ENCODE data around the gene IL22. TPM values are rescaled to one million over a fixed set of nuclear protein-coding genes. Genes with fewer than 3 reads are reported as not detected.

IL22 gene
- total RNA-seq, 1 donor from 2014 or later, result not detected

DNA sequence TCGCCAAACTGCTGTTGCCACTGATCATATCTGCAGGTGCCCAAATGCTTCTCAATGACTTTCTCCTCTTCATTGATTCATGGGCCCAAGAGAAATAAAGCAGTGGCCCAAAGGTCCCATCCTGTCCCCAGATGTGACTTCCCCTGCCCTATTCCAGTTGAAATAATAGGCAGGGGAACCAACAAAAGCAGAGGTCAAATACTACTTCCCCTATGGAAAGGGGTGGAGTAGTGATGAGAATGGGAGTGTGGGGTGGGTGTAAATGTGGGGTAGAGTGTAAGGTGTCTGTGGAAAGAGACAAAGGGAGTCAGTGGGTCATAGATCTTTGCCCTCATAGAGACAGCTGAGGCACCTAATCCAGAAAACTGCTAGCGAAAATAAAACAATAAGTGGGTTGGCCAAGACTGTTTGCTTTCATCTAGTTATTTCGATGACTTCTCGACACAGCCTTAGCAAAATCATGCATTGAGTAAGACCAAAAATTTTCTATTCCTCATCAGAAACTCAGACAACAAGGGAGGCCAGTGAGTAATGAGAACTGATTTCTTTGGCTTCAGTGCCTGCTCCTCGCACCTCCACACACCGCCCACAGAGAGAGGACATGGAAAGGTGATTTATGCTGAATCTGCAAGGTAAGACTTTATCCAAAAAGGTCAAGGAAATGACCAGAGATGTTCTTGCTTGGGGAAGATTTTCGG is 10.9 kb upstream of the IL22 start:
- DNase-seq (ENCODE audit: low spot score), result no peak

GRCh38 chr12:68263366-68263765 is 10.0 kb upstream of the IL22 start:
- DNase-seq (ENCODE audit: low spot score), result no peak

- DNase-seq (ENCODE audit: low spot score), result no peak
Measured at GRCh38 chr12:68261896-68262295, 8.5 kb upstream of the IL22 start.

- DNase-seq (ENCODE audit: low spot score), result no peak
Measured at GRCh38 chr12:68260153-68260552, 6.7 kb upstream of the IL22 start.

DNA sequence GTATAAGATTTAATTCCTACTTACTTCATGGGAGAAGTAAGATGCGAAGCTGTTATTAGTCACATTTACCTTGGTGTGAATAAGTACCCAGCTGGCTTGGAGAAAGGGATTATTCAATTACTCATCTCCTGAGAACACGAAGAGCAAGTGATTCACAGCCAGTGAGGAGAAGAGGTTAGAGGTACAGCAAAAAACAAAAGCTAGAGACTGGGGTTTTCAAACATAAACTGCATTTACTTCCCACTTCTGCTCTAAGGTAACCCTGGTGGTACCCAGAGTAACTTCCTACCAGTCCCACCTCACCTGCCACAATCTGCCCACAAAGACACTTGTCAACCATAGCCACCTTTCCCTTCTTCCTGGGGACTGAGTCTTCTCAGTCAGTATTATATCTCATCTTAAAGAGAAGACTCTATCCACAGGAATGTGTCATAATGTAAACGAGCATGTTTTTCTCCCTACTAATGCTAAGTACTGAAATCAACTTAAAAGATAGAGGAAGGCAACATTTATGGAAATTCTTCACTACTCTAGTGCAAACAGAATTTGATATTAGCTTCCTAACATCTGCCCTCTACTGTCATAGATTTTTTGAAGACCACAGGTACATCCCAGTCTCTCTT is 6.0 kb upstream of the IL22 start:
- no peak for DNase-seq (ENCODE audit: low spot score)

GRCh38 chr12:68252077-68252476 is 1.3 kb downstream of the IL22 start:
- DNase-seq (ENCODE audit: low spot score), result no peak

- DNase-seq (ENCODE audit: low spot score), result no peak
Measured at GRCh38 chr12:68250454-68250853, 3.0 kb downstream of the IL22 start.

GRCh38 chr12:68247785-68248184 is 5.6 kb downstream of the IL22 start:
- DNase-seq (ENCODE audit: low spot score), result no peak

DNA sequence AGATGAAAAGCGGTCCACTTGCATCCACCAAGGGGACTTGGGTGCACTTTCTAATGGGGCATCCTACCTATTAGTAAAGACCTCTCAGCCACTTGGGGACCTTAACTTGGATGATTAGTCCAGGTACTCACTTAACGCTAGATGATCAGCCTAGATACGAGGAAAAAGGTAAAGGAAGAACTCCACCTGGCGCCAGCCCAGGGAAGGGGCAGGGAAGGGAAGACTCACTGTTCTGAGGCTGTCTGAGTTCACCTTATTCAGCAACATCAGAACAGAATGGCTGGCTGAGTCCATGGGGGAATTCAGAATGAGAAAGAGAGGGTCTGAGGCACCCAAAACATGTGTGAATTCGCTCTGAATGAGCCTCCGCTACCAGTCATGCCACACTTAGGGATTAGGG is 7.1 kb downstream of the IL22 start:
- no peak for DNase-seq (ENCODE audit: low spot score)

- DNase-seq (ENCODE audit: low spot score), result no peak
Measured at GRCh38 chr12:68245180-68246021, 8.0 kb downstream of the IL22 start.

DNA sequence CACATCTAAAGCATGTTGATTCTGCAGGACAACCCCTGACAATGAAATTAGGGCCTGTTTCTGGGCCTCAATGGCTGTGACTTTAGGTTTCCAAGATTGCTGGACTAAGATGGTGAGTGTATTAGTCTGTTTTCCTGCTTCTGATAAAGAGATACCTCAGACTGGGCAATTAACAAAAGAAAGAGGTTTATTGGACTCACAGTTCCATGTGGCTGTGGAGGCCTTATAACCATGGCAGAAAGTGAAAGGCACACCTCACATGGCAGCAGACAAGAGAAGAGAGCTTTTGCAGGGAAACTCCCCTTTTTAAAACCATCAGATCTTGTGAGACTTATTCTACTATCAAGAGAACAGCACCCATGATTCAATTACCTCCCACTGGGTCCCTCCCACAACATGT is 10.6 kb downstream of the IL22 start:
- no peak for DNase-seq (ENCODE audit: low spot score)

DNA sequence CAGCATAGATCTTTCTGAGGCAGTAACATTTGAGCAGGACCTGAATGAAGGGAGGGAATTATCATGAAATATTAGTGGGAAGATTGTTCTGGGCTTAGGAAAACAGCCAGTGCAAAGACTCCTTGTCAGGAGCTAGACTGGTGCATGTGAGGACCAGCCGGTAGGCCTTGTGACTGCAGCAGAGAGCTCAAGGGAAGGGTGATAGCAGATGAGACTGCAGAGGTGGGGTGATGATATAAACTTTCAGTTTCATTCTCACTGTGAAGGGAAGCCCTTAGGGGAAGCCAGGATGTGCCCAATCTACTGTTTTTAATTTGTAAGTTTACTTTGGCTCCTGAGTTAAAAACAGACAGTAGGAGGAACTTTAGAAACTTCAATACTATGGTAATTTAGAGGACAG is 12.4 kb downstream of the IL22 start:
- DNase-seq (ENCODE audit: low spot score), result no peak

- no peak for DNase-seq (ENCODE audit: low spot score)
Measured at GRCh38 chr12:68240079-68240478, 13.3 kb downstream of the IL22 start.

GRCh38 chr12:68239309-68239982 is 14.0 kb downstream of the IL22 start:
- DNase-seq (ENCODE audit: low spot score), result no peak

DNA sequence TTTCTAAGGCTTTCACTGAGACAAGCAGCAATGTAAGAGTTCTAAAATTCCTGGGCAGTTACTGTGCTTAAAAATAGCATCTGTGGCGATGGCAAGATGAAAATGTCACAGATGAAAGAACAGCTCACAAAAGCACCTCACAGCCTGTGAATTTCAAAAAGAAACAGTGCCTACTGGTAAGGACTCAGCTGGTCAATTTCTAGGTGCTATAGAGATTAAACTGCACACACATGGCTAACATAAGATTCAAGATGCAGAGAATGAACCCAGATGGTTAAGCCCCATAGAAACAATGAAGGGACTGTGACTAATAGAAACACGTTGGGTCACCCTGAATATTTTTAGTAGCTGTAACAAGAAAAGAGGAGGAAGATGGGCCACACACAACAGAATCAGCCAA is 15.8 kb downstream of the IL22 start:
- DNase-seq (ENCODE audit: low spot score), result no peak

DNA sequence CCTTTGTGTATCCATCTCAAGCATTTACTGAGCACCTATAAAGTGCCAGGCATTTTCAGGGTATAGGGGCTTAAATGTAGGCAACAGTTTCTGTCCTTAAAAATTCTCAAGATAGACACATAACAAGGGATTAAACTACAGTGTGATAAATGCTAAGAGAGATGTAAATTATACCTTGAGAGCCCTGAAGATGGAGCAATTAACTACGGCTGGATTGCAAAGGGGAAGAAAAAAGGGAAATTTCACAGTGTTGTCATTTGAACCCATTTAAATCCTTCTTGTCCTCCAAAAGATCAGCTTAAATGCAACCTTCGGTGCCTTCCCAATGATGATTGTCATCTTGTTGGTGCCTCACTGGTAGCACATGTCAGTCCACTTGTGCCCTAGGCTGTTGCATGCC is 16.3 kb downstream of the IL22 start:
- DNase-seq (ENCODE audit: low spot score), result no peak

DNA sequence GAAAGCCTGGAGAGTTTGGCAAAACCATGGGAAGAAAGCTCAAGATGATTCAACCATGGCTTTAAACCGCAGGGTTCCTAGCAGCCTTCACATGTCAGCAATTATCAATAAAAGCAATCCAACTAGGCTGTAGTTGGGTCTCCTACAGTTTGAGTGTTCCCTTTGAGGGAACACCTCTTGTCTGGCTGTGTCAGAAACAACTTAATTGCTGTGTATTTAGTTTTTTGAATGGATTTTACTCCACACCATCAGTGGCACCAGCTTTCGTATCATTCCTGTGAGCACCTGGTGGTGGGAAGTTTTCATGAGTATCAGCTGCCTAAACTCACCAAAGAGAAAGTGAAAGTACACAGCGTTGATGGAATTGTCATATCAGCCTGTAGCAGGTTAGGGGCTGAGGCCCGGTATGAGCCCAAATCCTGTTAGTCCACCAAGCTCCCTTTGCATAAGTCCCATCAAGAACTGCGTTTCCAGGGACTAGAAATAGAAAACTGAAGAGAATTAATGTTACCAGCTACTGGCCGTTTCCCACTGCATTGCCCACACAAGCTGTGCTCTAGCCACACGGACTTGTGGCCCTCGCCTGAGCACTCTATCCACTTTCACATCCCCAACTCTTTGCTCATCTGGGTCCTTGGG is 16.9 kb downstream of the IL22 start:
- DNase-seq (ENCODE audit: low spot score), result no peak

- DNase-seq (ENCODE audit: low spot score), result no peak
Measured at GRCh38 chr12:68235576-68235975, 17.8 kb downstream of the IL22 start.

DNA sequence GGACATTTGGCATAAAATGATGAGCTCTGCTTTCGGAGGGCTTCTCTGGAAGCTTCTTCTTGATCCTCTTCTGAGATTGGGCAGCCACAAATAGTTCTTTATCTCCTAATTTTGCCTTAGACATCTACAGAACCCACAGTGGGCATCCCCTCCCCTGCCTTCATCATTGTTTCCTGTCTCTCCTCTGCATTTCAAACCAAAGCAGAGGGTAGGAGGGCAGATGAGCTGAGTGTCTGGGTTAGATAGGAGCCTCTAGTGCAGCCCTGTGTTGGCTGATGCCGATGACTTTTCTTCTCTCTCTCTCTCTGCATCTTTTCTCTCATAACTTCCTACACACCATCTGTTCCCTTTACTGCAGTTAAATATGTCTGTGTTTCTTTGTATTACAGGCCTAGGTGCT is 19.3 kb downstream of the IL22 start:
- DNase-seq (ENCODE audit: low spot score), result no peak

- no peak for DNase-seq (ENCODE audit: low spot score)
Measured at GRCh38 chr12:68233498-68233897, 19.9 kb downstream of the IL22 start.

- DNase-seq (ENCODE audit: low spot score), result no peak
Measured at GRCh38 chr12:68231691-68232090, 21.7 kb downstream of the IL22 start.

DNA sequence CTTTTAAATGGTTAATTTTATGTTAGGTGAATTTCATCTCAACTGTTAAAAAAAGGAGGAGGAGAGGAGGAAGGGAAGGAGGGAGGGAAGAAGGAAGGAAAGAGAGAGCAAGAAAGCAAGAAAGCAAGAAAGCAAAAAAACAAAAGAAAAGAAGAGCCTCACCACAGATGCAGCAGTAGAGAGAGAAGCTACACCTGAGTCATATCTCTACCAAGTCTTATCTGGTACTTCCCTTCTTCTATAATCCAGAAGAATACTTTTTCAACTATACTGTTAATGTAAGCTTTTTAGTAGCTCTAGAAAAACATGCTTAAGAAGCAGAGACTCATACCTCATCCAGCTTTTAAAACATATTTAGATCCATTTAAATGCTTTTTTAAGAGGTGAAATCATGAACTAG is 22.2 kb downstream of the IL22 start:
- DNase-seq (ENCODE audit: low spot score), result no peak
